GM23248 (cell line): Measurements from ENCODE around the gene ATP6V1E1. TPM values are rescaled to one million over a fixed set of nuclear protein-coding genes. Genes with fewer than 3 reads are reported as not detected.

ENCODE experiments used
- DNase-seq: peaks from one replicate; pipeline ENCODE4 v3.0.0-alpha.2; 2015
- H2AFZ ChIP-seq: fragments of 200-600 bp; sonication (generic); 2 replicates; pipeline ENCODE4 v1.6.1; 2016; ENCODE audit warnings: antibody characterized with exemption
- H3F3A ChIP-seq: fragments of 200-600 bp; sonication (generic); 2 replicates; pipeline ENCODE4 v1.6.1; 2016; ENCODE audit warnings: mild to moderate bottlenecking, antibody characterized with exemption, mixed run types; ENCODE audit not compliant: insufficient read depth
- H3K27ac ChIP-seq: fragments of 200-600 bp; sonication (generic); 2 replicates; pipeline ENCODE4 v1.5.1; 2016; ENCODE audit warnings: mild to moderate bottlenecking
- H3K27me3 ChIP-seq: fragments of 200-600 bp; sonication (generic); replicated peaks from 2 replicates; pipeline ENCODE4 v1.6.1; 2016; ENCODE audit warnings: mild to moderate bottlenecking; ENCODE audit not compliant: insufficient read depth
- H3K36me3 ChIP-seq: fragments of 200-600 bp; sonication (generic); 2 replicates; pipeline ENCODE4 v1.6.1; 2016; ENCODE audit warnings: low read depth, mild to moderate bottlenecking
- H3K4me1 ChIP-seq: fragments of 200-600 bp; sonication (generic); 2 replicates; pipeline ENCODE4 v1.6.1; 2016; ENCODE audit warnings: mild to moderate bottlenecking; ENCODE audit not compliant: insufficient read depth
- H3K4me2 ChIP-seq: fragments of 200-600 bp; sonication (generic); one replicate; pipeline ENCODE4 v1.6.1; 2016; ENCODE audit warnings: mild to moderate bottlenecking; ENCODE audit not compliant: unreplicated experiment
- H3K4me3 ChIP-seq: fragments of 200-600 bp; sonication (generic); 2 replicates; pipeline ENCODE4 v1.5.1; 2016; ENCODE audit warnings: mild to moderate bottlenecking
- H3K79me2 ChIP-seq: fragments of 200-600 bp; sonication (generic); 2 replicates; pipeline ENCODE4 v1.6.1; 2016; ENCODE audit warnings: mild to moderate bottlenecking; ENCODE audit not compliant: insufficient read depth
- H3K9ac ChIP-seq: fragments of 200-600 bp; sonication (generic); 2 replicates; pipeline ENCODE4 v1.6.1; 2016; ENCODE audit warnings: mild to moderate bottlenecking
- H3K9me2 ChIP-seq: fragments of 200-600 bp; sonication (generic); 2 replicates; pipeline ENCODE4 v1.6.1; 2016; ENCODE audit warnings: mixed run types, mild to moderate bottlenecking, moderate library complexity; ENCODE audit not compliant: insufficient read depth
- H3K9me3 ChIP-seq: fragments of 200-600 bp; sonication (generic); one replicate; pipeline ENCODE4 v1.6.1; 2017; ENCODE audit warnings: low read depth
- H4K20me1 ChIP-seq: fragments of 200-600 bp; sonication (generic); 2 replicates; pipeline ENCODE4 v1.6.0; 2016; ENCODE audit not compliant: insufficient read depth
- EZH2 ChIP-seq: fragments of 200-600 bp; sonication (generic); IDR thresholded peaks from 2 replicates; pipeline ENCODE4 v1.6.1; 2018; ENCODE audit warnings: antibody characterized with exemption, mild to moderate bottlenecking; ENCODE audit not compliant: insufficient read depth, poor library complexity, severe bottlenecking
- EZH2phosphoT487 ChIP-seq: fragments of 200-600 bp; sonication (generic); IDR thresholded peaks from 2 replicates; pipeline ENCODE4 v1.6.1; 2018; ENCODE audit warnings: antibody characterized with exemption, moderate library complexity, mild to moderate bottlenecking, low read depth; ENCODE audit not compliant: insufficient read depth
- WGBS, 2 experiments: methylation state at CpG; one replicate each; pipeline ENCODE4 v1.1.6; 2015 to 2017; ENCODE audit warnings: low lambda C conversion rate in 2 of 2, low coverage in 1 of 2; ENCODE audit errors: missing lambda C conversion rate in 2 of 2; 5-methylcytosine and 5-hydroxymethylcytosine counted together
- in situ Hi-C: fragments of 300-500 bp; cut with MboI; formaldehyde crosslinking; loops from 2 replicates; pipeline ENCODE4 v1.15.0; 2020
- polyA plus RNA-seq: library from polyadenylated mRNA; unstranded; fragments of >200 nt; fragmentation: Nextera tagmentation; extraction: Ambion mirVana; gene quantifications from 2 replicates; pipeline ENCODE4 v1.2.1, GENCODE V29; 2016
- total RNA-seq: library from RNA; depleted of rRNA; stranded (reverse); fragments of >200 nt; shearing (Covaris generic); gene quantifications from 2 replicates; pipeline ENCODE4 v1.2.3, GENCODE V29; 2014

ATP6V1E1 gene
- total and polyA plus RNA-seq, 2 experiments from 2014 or later = 113 to 131 TPM

DNA sequence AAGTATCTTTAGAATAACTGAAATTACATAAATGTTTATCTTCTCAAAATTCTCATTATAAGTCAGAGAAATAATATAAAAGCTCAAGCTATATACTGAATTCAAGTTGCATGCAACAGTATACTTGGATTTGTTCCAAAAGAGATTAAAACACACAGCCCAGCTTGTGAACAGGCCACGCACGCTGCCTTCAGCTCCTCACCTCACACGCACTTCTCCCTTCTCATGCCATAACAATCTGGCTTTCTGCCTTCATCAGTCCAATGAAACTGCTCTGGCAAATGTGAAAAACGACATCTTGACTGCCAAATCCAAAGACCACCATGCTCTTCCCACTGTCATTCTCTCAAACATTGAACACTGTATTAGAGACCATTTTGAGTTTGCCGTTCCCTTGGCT, 22.1 kb downstream of the ATP6V1E1 start:
- in situ Hi-C loops = no loop called here
- no peak overlapping the region for H3K4me3 ChIP-seq
- peaks cover 20% of the 10 kb centered on the region for H3K36me3 ChIP-seq
- DNase-seq = peak; percentile 19
- H3K4me1 ChIP-seq = no peaks in the 10 kb centered on the region
- H3K9ac ChIP-seq = no peak overlapping the region
- H3F3A ChIP-seq = 0 out of 2 replicates have a peak, but pooled peaks cover 5% of the 10 kb centered on the region
- no peak overlapping the region for H2AFZ ChIP-seq
- no peaks in the 10 kb centered on the region for H3K27me3 ChIP-seq
- H4K20me1 ChIP-seq = no peaks in the 10 kb centered on the region; the same call in 1 of the 2 replicates
- TF ChIP-seq EZH2 (no peak), EZH2phosphoT487 (no peak)
- no peak overlapping the region for H3K4me2 ChIP-seq
- WGBS, 2 experiments = 63 to 64% methylated on average over 5 of the region's 5 CpGs
- no peak overlapping the region for H3K27ac ChIP-seq
- H3K9me3 ChIP-seq = no peaks in the 10 kb centered on the region
- H3K79me2 ChIP-seq = peaks cover 88% of the 10 kb centered on the region
- H3K9me2 ChIP-seq = no peaks in the 10 kb centered on the region

DNA sequence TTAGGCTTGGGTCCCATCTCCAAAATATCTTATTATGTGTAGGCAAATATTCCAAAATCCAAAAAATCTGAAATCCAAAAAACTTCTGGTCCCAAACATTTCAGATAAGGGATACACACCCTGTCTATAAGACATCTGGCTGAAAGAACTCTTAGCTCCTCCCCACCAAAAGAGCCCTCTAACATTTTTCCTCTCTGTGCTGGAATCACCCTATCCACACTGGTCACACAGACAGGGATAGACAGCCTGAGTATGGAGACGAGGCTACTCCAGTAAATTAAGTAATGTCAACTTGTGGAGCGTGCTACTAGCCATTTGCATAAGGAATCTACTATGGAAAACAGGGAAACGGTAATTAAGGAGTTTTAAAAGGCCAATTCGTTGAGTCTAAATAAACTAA, 24.9 kb downstream of the ATP6V1E1 start:
- Histone ChIP-seq H4K20me1 (no peaks in the 10 kb centered on the region; the same call in 1 of the 2 replicates), H3K9me2 (no peaks in the 10 kb centered on the region), H3K27me3 (no peaks in the 10 kb centered on the region), H3K4me1 (no peaks in the 10 kb centered on the region), H3K36me3 (peaks cover 17% of the 10 kb centered on the region; the same call in 1 of the 2 replicates), H3K27ac (no peak overlapping the region), H3K9ac (no peak overlapping the region), H3K9me3 (no peaks in the 10 kb centered on the region), H3K4me2 (no peak overlapping the region), H3F3A (0 out of 2 replicates have a peak, but pooled peaks cover 5% of the 10 kb centered on the region), H3K4me3 (no peak overlapping the region), H3K79me2 (peaks cover 72% of the 10 kb centered on the region), H2AFZ (no peak overlapping the region)
- no peak for DNase-seq
- no peak for TF ChIP-seq EZH2phosphoT487
- TF ChIP-seq EZH2 = no peak
- in situ Hi-C loops = no loop called here
- WGBS, 2 experiments = 86 to 87% methylated on average over 4 of the region's 4 CpGs

DNA sequence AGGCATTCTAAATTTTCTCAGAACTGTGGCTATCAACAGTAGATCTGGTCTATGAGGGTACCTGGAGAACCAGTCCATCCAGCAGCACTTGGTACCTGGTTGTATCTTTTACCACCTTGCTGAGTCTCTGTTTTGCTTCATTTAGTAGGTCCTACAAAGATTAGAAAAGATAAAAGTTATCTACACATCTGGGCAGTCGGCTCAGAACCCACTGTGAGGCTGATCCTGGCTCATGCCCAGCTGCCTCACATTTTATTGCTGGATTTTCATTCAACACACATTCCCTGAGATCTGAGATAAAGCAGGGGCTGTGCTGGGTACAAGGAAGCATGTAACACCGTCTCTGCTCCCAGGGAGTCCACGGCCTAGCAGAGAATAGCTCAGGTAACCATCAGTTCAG, 27.5 kb downstream of the ATP6V1E1 start:
- H3K27me3 ChIP-seq = no peaks in the 10 kb centered on the region
- H3K4me2 ChIP-seq = no peak overlapping the region
- H3K36me3 ChIP-seq = peaks cover 38% of the 10 kb centered on the region; the same call in 1 of the 2 replicates
- H3K27ac ChIP-seq = no peak overlapping the region
- H3K9ac ChIP-seq = no peak overlapping the region
- no peaks in the 10 kb centered on the region; the same call in 1 of the 2 replicates for H4K20me1 ChIP-seq
- peaks cover 47% of the 10 kb centered on the region for H3K79me2 ChIP-seq
- DNase-seq = no peak
- H3K4me3 ChIP-seq = no peak overlapping the region
- no peaks in the 10 kb centered on the region for H3F3A ChIP-seq
- H3K4me1 ChIP-seq = no peaks in the 10 kb centered on the region
- TF ChIP-seq EZH2phosphoT487 (no peak), EZH2 (no peak)
- 79 to 81% methylated on average over 3 of the region's 3 CpGs for whole genome bisulfite sequencing, 2 experiments
- in situ Hi-C loops = no loop called here
- H3K9me3 ChIP-seq = no peaks in the 10 kb centered on the region
- no peaks in the 10 kb centered on the region for H3K9me2 ChIP-seq
- H2AFZ ChIP-seq = no peak overlapping the region

DNA sequence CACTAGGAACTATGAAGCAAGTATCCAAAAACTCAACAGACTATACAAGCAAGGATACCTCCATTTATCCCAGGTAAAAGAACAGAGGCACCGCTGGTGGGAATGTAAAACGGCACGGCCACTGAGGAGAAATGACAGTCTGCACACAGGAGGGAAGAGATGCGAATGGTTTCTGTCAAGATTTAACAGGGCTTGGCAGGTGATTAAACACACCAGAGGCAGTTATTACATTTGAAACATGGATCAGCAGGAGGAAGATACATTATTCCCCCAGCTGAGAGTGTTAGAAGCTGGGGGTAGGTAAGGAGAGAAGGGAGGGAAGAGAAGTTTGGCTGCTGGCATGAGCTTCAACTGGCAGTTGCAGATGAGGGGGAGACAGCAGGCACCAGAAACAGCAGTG, 30.2 kb downstream of the ATP6V1E1 start:
- no peaks in the 10 kb centered on the region for H3K9me2 ChIP-seq
- H3K36me3 ChIP-seq = peaks cover 54% of the 10 kb centered on the region; the same call in 1 of the 2 replicates
- 90 to 93% methylated on average over 4 of the region's 4 CpGs for WGBS, 2 experiments
- no peaks in the 10 kb centered on the region for H4K20me1 ChIP-seq
- H3K27ac ChIP-seq = no peak overlapping the region
- no peaks in the 10 kb centered on the region for H3K4me1 ChIP-seq
- in situ Hi-C loops = no loop called here
- H3K79me2 ChIP-seq = peaks cover 24% of the 10 kb centered on the region
- H2AFZ ChIP-seq = no peak overlapping the region
- no peaks in the 10 kb centered on the region for H3K9me3 ChIP-seq
- H3K27me3 ChIP-seq = no peaks in the 10 kb centered on the region
- H3F3A ChIP-seq = no peaks in the 10 kb centered on the region
- H3K9ac ChIP-seq = no peak overlapping the region
- DNase-seq = no peak
- no peak overlapping the region for H3K4me2 ChIP-seq
- TF ChIP-seq EZH2 = no peak
- no peak for TF ChIP-seq EZH2phosphoT487
- no peak overlapping the region for H3K4me3 ChIP-seq
